HCEC 1CT (cell line): Measurements from ENCODE around the gene GALNT1.

Experiments
- DNase-seq: peaks from one replicate; pipeline ENCODE4 v3.0.0-alpha.2; 2017

GALNT1 gene

GRCh38 chr18:35682281-35682867 lies 100.8 kb downstream of the GALNT1 start:
- DNase-seq = peak; percentile 23

GRCh38 chr18:35683021-35683420 lies 101.5 kb downstream of the GALNT1 start:
- DNase-seq = no peak

GRCh38 chr18:35688757-35689156 lies 107.2 kb downstream of the GALNT1 start:
- DNase-seq = no peak

- DNase-seq = no peak
Observed at GRCh38 chr18:35689728-35690127, 108.2 kb downstream of the GALNT1 start.

- DNase-seq = no peak
Observed at GRCh38 chr18:35691625-35692024, 110.1 kb downstream of the GALNT1 start.

- no peak for DNase-seq
Observed at GRCh38 chr18:35692866-35693265, 111.3 kb downstream of the GALNT1 start.

GRCh38 chr18:35693829-35694228 lies 112.3 kb downstream of the GALNT1 start:
- no peak for DNase-seq

- DNase-seq = no peak
Observed at GRCh38 chr18:35694808-35695207, 113.3 kb downstream of the GALNT1 start.

GRCh38 chr18:35695384-35695783 lies 113.8 kb downstream of the GALNT1 start:
- no peak for DNase-seq

- DNase-seq = no peak
Observed at GRCh38 chr18:35695803-35696202, 114.3 kb downstream of the GALNT1 start.

- no peak for DNase-seq
Observed at GRCh38 chr18:35696307-35696706, 114.8 kb downstream of the GALNT1 start.

- DNase-seq = no peak
Observed at GRCh38 chr18:35697869-35698268, 116.3 kb downstream of the GALNT1 start.

- peak; percentile 10 for DNase-seq
Observed at GRCh38 chr18:35703043-35703688, 121.6 kb downstream of the GALNT1 start.

GRCh38 chr18:35705988-35706387 lies 124.4 kb downstream of the GALNT1 start:
- DNase-seq = no peak

- no peak for DNase-seq
Observed at GRCh38 chr18:35707247-35707646, 125.7 kb downstream of the GALNT1 start.

- no peak for DNase-seq
Observed at GRCh38 chr18:35707674-35708073, 126.1 kb downstream of the GALNT1 start.

- no peak for DNase-seq
Observed at GRCh38 chr18:35710581-35710980, 129.0 kb downstream of the GALNT1 start.

- DNase-seq = no peak
Observed at GRCh38 chr18:35711227-35711626, 129.7 kb downstream of the GALNT1 start.

GRCh38 chr18:35713545-35713944 lies 132.0 kb downstream of the GALNT1 start:
- DNase-seq = peak; percentile 39

GRCh38 chr18:35714539-35714938 lies 133.0 kb downstream of the GALNT1 start:
- no peak for DNase-seq

- DNase-seq = no peak
Observed at GRCh38 chr18:35715139-35715538, 133.6 kb downstream of the GALNT1 start.

- no peak for DNase-seq
Observed at GRCh38 chr18:35716169-35716831, 134.8 kb downstream of the GALNT1 start.

GRCh38 chr18:35717182-35717581 lies 135.6 kb downstream of the GALNT1 start:
- no peak for DNase-seq

GRCh38 chr18:35721431-35722081 lies 140.0 kb downstream of the GALNT1 start:
- DNase-seq = no peak
